ENCODE data around the gene LGALS3BP.

LGALS3BP gene

DNA sequence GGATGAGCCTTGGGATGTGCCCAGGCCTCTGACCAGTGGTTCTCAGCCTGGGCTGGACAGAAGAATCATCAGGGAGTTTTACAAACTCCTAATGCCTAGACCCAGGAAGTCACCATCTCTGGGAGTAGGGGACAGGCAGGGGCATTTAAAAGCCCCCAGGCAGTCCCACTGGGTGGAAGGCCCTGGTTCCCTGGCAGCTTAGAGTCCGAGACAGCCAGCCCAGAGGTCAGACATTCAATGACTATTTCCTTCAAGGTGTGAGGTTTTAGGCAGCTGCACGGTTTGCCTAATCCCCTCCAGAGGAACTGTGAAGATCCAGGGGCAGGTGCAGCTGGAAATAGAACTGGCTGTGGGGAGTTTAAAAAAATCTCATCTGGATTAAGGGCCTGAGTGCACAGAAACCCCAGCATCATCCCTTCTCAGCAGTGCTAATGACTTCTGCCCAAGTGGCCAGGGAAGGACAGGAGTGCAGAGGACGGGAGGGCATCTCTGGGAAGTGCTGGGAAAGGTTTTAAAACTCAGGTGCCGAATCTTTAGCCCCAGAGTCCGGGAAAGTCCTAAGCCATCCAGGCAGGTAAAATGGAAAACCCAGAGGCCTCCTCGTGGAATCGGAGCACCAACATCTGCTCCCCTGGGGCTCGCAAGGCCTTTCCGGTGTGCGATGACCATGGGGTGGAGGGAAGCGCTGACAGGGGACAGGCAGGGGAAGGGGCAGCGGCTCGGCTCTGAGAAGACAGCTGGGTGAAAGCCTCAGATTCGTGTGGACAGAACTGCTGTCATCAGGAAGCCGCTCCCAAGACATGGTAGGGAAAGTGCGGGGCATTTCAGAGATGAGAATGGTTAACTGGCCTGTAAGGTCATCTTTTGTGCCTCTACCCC lies 1.5 kb upstream of the LGALS3BP start:
- no peak for DNase-seq

DNA sequence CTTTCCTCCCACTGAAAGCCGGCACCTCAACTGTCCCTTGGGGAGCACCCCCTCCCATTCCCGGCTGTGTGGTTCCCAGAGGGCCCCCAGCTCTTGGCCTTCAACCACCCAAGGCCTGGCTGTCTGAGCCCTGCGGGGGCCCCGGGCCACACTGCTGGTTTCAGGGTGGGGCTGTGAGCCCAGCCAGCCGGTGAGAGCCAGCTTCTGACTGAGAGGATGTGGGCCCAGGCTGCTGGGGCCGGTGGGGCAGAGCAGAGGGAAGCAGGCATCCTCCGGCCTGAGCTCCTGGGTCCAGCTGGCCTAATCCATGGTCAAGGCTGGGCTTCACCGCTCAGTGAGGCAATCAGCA lies 875 bp upstream of the LGALS3BP start:
- DNase-seq = no peak

DNA sequence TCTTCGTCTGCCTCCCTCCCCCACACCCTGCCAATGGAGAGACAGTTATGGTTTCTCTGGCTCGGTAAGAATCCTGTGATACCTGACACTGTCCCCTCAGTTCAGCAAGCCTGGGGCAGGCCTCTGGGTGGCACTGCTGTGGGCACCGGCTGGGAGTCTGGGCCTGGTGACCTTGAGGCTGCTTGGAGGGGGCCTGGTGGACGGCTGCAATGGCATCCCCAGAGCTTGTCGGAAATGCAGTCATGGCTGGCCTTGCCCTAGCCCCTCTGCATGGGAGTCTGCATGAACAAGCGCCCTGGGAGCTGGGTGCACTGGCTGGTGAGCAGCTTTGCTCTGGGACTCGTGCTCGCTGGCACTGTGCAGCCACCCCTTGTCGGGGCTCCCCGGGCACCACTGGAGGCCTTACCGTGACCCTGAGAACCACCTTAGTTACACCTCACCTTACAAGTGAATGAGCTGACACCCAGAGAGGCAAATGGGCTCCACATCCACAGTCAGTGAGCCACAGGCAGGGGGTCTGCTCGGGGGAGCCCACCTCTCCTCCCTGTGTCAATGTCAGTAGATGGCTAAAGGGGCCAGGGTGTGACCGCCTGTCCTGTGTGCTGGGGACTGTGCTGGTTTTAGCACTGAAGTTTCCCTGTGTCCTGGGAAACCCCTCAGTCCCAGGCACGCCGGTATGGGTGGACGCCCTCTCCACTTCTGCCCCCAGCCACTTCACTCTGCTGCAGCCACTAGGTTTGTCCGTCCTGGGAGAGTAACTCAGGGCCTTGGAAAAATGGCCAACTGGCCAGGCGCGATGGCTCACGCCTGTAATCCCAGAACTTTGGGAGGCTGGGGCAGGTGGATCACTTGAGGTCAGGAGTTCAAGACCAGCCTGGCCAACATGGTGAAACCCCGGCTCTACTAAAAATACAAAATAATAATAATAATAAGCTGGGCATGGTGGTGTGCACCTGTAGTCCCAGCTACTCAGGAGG lies 1.4 kb downstream of the LGALS3BP start:
- no peak for DNase-seq

- no peak for DNase-seq
Measured at GRCh38 chr17:78977681-78977943, 2.1 kb downstream of the LGALS3BP start.

- DNase-seq = no peak
Measured at GRCh38 chr17:78976907-78977680, 2.6 kb downstream of the LGALS3BP start.

DNA sequence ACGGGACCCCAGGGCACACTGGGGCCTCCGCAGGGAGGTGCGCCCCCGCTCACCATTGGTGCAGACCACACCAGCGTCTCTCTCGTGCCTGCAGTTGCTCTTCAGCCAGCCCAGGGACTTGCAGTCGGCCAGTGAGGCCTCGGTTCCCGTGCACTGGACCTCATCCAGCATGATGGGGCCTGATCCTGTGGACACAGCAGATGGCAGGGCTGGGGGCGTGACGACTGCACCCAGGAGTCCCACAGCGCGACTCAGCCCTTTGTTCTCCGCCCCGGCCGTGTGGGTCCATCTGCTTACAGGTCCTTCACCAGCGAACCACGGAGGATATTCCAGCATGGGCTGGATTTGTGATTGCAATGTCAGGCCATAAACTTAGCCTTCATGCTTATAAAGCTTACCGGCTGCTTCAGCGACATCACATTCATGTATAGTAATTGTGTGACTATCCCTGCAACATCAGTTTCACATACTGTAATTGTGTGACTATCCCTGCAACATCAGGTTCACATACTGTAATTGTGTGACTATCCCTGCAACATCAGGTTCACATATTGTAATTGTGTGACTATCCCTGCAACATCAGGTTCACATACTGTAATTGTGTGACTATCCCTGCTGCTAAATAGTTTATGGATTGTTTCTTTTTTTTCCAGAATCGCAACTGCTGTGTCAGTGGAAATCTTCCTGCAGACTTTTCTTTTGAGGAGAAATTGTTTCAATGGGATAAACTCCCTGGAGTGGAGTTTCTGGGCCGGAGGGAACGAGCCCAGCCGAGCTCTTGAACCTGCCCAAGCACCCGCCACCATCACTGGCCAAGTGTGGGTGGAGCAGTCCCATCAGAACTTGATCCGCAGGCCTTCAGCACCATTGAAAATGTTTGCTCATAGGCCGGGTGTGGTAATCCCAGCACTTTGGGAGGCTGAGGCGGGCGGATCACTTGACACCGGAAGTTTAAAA lies 4.8 kb downstream of the LGALS3BP start:
- peak; percentile 80 for DNase-seq

DNA sequence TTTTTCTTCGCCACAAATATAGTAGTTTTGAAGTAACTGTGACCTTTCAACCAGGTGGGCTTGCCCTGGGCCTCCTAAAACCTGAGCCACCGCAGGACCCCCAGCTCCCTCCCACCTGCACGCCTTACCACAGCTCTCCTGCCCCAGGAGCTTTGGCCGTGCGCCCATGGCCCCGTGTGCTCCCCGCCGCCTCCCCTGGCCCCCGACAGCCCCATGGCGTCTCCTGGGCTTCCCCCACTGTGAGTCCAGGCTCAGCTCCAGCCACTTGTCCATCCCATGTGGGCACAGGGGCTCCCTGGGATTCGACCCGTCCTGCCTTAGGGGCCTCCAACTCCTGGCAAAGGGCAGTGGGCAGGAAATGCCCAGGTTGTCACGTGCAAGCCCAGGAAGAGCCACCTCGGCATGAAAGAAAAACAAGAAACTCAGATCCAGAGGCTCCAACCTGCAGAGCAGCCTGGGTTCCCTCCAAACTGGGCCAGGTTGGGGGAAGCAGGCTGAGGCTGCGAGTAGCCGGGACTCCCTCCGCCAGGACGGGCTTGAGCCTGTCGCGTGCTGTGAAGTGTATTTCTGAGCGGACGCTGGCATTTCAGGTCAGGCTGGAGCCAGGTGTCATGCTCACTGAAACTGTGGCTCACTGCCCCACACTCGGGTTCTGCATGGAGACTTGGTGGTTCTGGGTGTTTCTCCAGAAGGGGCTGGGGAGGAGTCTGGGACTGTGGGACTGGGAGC lies 5.8 kb downstream of the LGALS3BP start:
- no peak for DNase-seq

DNA sequence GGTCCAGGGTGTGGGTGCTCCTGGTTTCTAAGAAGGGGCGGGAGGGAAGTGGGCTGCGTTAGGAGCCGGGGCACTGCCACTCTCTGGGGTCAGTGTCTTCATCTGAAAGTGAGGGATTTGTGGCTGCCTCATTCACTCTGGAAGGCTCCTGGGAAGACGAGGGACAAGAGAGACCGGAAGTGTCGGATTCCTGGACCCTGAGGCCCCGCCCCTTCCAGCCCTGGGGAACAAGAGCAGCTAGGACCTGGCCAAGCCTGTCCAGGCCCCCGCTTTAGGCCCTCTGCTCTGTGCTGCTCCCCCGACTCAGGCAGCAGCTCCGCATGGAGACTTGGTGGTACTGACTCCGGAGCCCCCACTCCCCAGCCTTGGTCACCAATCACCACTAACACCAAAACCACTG lies 6.5 kb downstream of the LGALS3BP start:
- DNase-seq = no peak

- no peak for DNase-seq
Measured at GRCh38 chr17:78972507-78973105, 7.1 kb downstream of the LGALS3BP start.

GRCh38 chr17:78971756-78972506 lies 7.8 kb downstream of the LGALS3BP start:
- no peak for DNase-seq

DNA sequence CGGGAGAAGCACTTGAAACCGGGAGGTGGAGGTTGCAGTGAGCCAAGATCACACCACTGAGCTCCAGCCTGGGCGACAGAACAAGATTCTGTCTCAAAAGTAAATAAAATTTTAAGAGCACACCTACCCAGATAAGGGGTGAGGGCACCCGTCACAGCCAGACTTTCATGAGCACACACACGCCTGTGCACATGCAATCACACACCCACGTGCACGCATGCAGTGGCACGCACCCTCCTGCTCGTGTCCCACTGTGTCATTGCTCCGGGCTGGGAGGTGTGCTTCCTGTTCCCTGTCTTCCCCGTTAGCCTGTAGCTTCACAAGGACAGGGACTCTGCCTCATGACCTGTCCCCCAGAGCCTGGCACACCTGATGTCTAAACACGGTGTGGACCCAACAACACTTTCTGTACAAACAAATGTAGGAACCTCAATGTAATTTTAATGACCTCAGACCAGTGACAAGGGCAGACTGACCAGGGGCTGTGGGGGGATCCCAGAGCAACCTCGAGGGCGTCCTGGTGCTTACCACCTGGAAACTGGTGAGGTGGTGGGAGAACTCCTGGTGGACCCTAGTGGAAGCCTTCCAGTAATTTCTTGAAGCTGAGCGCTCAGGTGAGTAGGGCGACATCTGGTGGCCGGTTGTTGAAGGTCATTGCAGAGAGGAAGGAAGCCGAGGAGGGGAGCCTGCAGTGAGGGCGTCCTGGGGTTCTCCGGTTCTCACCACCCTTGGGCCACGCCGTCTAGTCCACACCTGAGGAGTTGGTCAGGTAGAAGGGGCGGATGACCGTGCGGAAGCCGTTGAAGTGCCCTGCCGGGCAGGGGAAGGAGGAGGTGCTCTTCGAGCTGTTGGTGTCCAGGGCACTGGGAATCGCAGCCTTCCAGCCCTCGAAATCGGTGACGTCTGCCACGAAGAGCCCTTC lies 8.6 kb downstream of the LGALS3BP start:
- DNase-seq = peak; percentile 95

DNA sequence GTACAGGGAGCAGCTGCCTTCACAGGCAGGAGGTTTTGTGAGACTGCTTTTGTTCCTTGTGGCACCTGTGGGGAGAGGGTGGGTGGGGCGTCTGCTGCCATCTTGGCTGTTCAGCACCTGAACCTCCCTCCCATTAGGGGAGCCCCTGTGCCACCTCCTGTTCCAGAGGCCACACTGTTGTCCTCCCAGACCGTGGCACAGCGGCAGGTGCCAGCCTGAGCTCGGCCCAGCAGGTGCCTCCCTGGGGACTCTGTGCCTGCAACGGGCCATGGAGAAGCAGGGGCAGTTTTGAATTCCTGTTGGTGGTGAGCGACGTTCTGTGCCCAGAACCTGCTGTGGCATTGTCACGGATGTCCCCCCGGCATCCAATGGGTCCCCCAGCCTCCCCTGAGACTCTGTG lies 9.9 kb downstream of the LGALS3BP start:
- no peak for DNase-seq

GRCh38 chr17:78967782-78968362 lies 11.9 kb downstream of the LGALS3BP start:
- DNase-seq = no peak

- no peak for DNase-seq
Measured at GRCh38 chr17:78966910-78967600, 12.7 kb downstream of the LGALS3BP start.

DNA sequence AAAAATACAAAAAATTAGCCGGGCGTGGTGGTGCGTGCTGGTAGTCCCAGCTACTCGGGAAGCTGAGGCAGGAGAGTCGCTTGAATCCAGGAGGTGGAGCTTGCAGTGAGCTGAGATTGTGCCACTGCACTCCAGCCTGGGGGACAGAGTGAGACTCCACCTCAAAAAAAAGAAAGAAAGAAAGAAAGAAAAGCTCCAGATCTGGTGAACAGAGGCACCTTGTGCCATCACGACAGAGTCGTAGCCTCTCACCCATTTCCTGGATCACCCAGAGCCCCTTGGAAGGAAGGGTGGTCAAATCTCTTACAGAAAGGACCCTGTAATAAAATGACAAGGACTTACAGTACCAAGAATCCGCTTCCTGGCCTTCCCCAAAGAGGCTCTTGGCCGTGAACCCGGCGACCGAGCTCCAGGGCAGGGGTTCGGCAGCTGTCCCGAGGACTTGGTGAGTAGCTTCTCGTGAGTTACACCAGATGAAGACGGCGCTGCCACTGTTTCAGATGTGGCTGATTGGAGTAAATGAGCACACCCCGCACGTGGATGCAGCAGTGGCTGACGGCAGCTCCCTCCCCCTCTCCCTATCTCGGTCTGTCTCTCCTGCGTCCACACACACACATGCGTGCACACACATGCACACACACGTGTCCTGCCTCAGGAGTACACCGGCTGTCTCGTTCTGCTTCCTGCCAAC lies 13.5 kb downstream of the LGALS3BP start:
- DNase-seq = no peak

GRCh38 chr17:78965491-78965924 lies 14.2 kb downstream of the LGALS3BP start:
- DNase-seq = no peak

- no peak for DNase-seq
Measured at GRCh38 chr17:78963378-78963777, 16.3 kb downstream of the LGALS3BP start.

Measured in eye (tissue), 1 donor.